Urinary bladder (tissue), 4 donors: ENCODE results near the gene PYGO2. TPM values are rescaled to one million over a fixed set of nuclear protein-coding genes. Genes with fewer than 3 reads are reported as not detected.
"Not testable (repeated sequence)": the region's sequence is repeated elsewhere in the genome, so short reads cannot be mapped to it uniquely, and the experiment has no call there.

Experiments used
- DNase-seq: peaks from one replicate; pipeline ENCODE4 v3.0.0-alpha.2; 2015; ENCODE audit errors: extremely low spot score
- H3K27ac ChIP-seq: one replicate; pipeline ENCODE4 v1.5.1; 2013; ENCODE audit warnings: low read depth, mild to moderate bottlenecking, moderate library complexity
- H3K36me3 ChIP-seq: one replicate; pipeline ENCODE4 v1.6.1; 2013; ENCODE audit warnings: mild to moderate bottlenecking, moderate library complexity; ENCODE audit not compliant: insufficient read depth
- H3K4me1 ChIP-seq: one replicate; pipeline ENCODE4 v1.6.1; 2013; ENCODE audit warnings: mild to moderate bottlenecking, moderate library complexity; ENCODE audit not compliant: insufficient read depth
- H3K4me3 ChIP-seq: one replicate; pipeline ENCODE4 v1.5.1; 2013; ENCODE audit warnings: low read depth, low read length
- WGBS: extraction: QIAGEN DNeasy Blood & Tissue Kit; methylation state at CpG from one replicate; pipeline ENCODE4 v1.1.7; 2013; 5-methylcytosine and 5-hydroxymethylcytosine counted together
- polyA plus RNA-seq: library from polyadenylated mRNA; stranded (reverse); fragments of 200-250 nt; gene quantifications from one replicate; pipeline ENCODE4 v1.2.3, GENCODE V29; 2013
- total RNA-seq: library from RNA; depleted of rRNA; stranded (reverse); fragments of >200 nt; gene quantifications from one replicate; pipeline ENCODE4 v1.2.3, GENCODE V29; 2014
- donor health status: healthy with polysubstance abuse.
- donor health status: healthy.

Gene PYGO2
- total and polyA plus RNA-seq, 2 donors = 10.8 to 29.2 TPM

DNA sequence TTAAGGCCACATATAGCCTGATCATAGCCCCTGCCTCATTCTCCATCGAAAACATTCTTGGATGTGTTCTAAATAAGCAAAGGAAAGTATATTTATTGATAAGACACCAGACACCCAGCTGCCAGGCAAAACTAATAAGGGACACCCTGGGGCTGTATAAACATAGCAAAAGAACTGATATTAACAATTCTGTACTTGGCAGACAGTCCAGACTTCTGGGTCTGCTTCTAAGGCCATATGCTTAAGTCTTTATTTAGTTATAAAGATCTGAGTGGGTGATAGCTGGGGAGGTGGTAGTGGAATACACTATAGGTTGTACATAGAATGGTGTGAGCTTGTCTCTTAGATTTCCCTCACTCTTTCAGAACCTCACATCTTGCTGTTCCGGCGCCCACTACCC lies 16.8 kb upstream of the PYGO2 start:
- Histone ChIP-seq H3K4me3 (no peak overlapping the region), H3K4me1 (no peaks in the 10 kb centered on the region), H3K27ac (no peak overlapping the region), H3K36me3 (no peaks in the 10 kb centered on the region)
- 85% methylated on average over 3 of the region's 3 CpGs for WGBS
- DNase-seq = no peak

DNA sequence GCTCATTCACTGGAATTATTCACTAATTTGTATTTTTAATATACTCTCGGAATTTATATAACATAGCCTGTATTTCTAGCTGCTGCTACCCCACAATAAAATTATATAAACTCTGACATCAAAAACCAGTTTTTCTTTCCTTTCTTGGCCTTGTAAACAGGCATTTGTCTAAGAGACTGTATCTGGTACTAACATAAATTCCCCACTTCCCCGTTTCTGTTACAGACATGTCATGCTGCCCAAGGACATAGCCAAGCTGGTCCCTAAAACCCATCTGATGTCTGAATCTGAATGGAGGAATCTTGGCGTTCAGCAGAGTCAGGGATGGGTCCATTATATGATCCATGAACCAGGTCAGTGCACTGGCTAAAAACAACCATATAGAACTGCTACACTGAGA lies 16.2 kb upstream of the PYGO2 start:
- H3K4me3 ChIP-seq, H3K27ac ChIP-seq: not testable (repeated sequence)
- 60% methylated on average over 3 of the region's 3 CpGs for WGBS

DNA sequence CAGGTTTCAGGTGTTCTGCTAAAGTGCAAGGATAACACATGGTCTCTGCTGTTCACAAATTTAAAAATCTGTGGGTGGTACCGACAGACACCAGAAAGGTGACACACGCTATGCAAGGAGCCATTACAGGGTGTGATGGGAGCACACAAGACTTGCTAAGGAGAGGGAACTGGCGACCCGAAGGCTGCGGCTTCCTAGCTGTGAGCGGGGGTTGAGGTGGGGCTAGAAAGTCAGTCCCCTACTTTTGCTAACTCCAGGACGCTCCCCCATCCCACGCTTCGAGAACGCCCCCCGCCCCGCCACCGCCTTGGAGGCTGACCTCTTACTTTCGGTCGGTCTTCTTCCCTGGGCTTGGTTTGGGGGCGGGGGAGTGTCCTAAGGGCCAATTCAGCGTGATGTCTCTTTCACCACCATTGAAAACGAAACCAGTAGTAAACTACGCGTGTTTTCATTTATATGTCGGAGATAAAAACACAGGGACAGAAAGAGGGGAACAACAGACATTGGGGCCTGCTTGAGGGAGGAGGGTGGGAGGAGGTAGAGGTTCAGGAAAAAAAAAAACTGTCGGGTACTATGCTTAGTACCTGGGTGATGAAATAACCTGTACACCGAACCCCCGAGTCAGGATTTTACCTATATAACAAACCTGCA lies 14.0 kb upstream of the PYGO2 start:
- WGBS = under 1% methylated on average over 24 of the region's 24 CpGs
- no peak for DNase-seq
- Histone ChIP-seq H3K4me3 (peak overlapping the region; percentile 54), H3K4me1 (no peaks in the 10 kb centered on the region), H3K27ac (peak overlapping the region; percentile 94), H3K36me3 (no peaks in the 10 kb centered on the region)

More for the DNA sequence above, 16.2 kb upstream of the PYGO2 start:
- not testable (repeated sequence) for H3K36me3 ChIP-seq, H3K4me1 ChIP-seq, DNase-seq

DNA sequence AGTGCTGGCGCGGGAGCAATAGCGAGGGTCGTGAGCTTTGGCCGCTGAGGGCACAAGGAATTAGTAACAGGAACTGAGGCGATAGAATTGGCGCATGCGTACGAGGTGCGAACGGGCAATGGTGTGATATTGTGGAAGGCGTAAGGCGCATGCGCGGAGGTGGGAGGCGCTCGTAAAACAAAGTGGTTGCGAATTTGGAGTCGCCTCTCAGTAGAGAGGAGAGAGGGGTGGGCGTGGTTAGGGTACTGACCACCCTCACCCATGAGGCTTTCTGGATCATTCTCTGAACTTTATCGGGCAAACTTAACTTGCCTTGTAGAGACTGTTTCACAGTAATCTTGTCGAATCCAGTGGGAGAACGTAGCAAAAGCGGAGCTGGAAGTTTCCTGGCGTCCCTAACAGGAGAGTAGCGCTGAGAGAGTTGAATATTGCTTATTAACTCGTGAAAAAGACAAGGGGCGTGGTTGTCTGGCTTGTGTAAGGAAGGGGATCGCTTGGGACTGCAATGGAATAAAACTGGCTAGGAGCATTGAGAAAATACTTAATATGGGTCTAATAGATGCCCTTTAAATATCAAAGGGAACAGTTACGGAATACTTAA lies 13.3 kb upstream of the PYGO2 start:
- H3K4me3 ChIP-seq = peak overlapping the region; percentile 54
- no peaks in the 10 kb centered on the region for H3K4me1 ChIP-seq
- H3K27ac ChIP-seq = peak overlapping the region; percentile 94
- WGBS = under 1% methylated on average over 30 of the region's 30 CpGs
- peak; percentile 98 for DNase-seq
- no peaks in the 10 kb centered on the region for H3K36me3 ChIP-seq

DNA sequence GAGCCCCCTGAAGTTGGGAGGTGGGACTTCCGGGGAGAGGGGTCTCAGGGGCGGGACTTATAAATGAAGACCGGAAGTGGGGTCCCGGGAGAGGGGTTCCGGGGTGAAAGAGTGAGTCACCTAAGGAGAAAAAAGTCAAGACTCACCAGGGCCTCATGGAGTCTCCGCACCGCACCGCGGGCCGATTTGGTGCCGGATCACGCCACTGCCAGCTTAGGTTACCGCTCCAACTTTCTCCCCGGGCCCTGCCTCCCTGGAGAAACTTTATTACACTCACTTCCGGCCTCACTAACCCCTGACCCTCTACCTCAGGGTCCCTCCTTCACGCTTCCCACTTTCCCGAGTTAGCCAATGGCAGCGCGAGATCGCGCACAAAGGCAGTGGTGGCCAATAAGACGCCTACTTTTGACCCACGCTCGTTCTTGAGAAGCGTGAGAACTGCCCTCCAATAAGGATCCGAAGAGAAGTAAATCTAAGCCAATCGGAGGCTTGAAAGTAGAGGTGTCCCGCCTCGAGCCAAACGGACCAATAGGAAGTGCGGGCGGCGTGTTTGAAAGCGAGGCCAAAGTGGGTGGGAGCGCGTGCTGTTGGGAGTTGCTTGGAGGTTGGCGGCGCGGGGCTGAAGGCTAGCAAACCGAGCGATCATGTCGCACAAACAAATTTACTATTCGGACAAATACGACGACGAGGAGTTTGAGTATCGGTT lies 12.7 kb upstream of the PYGO2 start, which contains the start of gene CKS1B:
Gene CKS1B, plus strand, starts transcription at position 580 of the 706 bp plus-strand sequence. Its CDS starts 65 bp downstream, at position 645.
- Histone ChIP-seq H3K27ac (peak within 1 kb of the TSS; percentile 94), H3K4me3 (peak within 1 kb of the TSS; percentile 54), H3K36me3 (no peaks in the 10 kb centered on the region), H3K4me1 (no peaks in the 10 kb centered on the region)
- DNase-seq = peak; percentile 100
- WGBS = under 1% methylated on average over 47 of the region's 47 CpGs

DNA sequence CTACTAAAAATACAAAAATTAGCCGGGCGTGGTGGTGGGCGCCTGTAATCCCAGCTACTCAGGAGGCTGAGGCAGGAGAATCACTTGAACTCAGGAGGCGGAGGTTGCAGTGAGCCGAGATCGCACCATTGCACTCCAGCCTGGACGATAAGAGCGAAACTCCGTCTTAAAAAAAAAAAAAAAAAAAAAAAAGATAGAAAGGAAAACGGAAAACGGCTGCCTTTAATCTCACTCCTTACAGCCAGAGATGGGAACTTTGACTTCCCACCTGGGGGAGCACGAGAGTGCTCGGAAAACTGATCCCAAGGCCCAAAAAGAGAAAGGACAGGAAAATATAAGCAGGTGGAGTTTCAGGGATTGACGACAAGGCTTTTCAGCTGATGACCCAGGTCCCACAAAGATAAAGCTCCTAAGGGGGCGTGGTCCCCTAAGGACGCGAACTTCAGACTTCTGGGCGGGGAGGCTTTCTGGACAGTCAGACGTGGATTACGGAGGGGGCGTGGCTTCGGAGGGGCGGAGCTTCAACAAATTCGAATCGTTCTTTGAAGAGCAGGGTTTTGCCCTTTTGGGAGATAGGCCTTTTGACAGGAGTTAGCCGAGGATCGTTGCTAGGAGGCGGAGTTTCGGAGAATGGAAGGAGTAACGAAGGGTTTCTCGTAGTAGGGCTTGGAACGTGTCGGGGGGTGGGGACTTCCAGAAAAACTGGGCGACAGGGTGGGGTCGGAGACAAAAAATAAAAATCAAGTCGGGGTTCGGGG lies 11.9 kb upstream of the PYGO2 start:
- WGBS = 4% methylated on average over 37 of the region's 37 CpGs
- DNase-seq = peak; percentile 95
- no peaks in the 10 kb centered on the region for H3K36me3 ChIP-seq
- no peaks in the 10 kb centered on the region for H3K4me1 ChIP-seq
- H3K4me3 ChIP-seq = peak overlapping the region; percentile 53
- H3K27ac ChIP-seq = peak overlapping the region; percentile 94

DNA sequence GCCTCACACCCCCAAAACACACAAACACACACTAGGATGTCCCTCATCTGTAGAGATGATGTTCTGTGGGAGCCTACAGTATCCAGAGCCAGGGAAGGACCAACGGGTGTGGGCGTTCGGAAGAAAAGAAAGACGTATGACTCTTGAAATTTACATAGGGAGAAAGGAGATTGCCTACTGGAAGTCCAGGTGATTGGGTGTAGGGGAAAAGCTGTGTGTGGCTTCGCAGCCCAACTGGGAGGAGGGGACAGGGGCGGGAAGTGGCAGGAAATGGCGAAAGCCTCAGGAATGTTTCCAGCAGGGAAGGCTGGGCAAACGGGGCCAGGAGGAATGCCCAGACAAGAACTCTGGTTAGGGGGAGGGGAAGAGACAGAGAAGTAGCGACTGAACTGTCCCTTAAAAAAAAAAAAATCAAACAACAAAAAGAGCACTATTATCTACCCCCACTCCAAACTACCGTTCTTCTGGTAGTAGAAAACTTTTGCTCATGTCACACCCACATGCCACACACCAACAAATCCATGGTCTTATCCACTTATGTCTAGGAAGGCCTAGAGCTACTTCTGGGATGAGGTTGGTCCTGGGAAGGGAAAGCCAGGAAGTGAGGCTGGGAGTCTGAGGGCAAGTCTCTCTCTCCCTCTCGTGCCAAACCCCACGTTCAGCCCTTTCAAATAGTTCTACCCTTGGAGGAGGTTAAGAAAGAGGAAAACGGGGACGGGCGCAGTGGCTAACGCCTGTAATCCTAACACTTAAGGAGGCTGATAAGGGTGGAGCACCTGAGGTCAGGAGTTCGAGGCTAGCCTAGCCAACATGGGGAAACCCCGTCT lies 11.1 kb upstream of the PYGO2 start:
- H3K4me1 ChIP-seq = no peaks in the 10 kb centered on the region
- no peak overlapping the region for H3K4me3 ChIP-seq
- WGBS = 17% methylated on average over 18 of the region's 18 CpGs
- peak overlapping the region; percentile 72 for H3K27ac ChIP-seq
- H3K36me3 ChIP-seq = no peaks in the 10 kb centered on the region
- DNase-seq = no peak

DNA sequence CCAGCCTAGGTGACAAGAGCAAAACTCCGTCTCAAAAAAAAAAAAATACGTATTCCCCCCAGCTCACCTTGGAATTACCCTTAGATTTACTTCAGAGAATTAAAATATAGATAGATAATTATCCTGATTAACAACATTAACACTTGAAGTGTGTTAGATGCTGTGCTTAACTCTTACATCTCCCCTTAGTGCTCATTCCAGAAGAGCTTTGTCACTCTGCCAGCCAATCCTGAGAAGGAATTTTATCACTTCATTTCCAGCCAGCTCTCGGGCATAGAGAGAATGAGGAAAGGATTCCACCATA lies 10.6 kb upstream of the PYGO2 start:
- WGBS = 42% methylated on average over 3 of the region's 3 CpGs
- peak overlapping the region; percentile 72 for H3K27ac ChIP-seq
- no peaks in the 10 kb centered on the region for H3K36me3 ChIP-seq
- DNase-seq = no peak
- H3K4me1 ChIP-seq = no peaks in the 10 kb centered on the region
- H3K4me3 ChIP-seq = no peak overlapping the region

DNA sequence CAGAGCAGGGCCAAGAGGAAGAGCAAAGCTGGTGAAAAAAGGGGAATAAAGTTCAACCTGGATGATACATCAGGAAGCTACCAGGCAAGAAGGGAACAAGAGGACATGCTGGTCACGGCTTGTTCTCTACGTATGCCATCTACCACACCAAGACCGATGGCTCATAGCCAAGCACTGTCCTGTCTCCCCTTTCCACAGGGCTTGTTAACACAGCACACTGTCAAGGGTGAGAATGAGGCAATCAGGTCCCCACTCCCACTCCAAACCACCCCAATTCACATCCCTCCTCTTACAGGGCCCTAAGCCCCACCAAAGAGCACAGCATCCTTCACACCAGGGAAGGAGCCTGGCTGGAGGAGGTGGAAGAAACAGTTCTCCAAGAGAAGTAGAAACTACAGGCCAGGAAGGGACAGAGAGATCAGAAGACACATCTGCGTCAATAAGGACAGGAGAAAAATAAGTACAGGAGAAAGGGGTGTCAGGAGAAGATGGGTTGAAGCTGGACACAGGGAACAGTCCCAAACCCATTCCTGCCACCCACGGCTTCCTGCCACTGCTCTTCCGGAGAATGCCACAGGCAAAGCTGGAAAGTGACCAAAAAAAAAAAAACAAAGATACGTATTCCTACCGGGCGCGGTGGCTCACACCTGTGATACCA lies 9.9 kb upstream of the PYGO2 start:
- H3K4me1 ChIP-seq = no peaks in the 10 kb centered on the region
- H3K4me3 ChIP-seq = no peak overlapping the region

DNA sequence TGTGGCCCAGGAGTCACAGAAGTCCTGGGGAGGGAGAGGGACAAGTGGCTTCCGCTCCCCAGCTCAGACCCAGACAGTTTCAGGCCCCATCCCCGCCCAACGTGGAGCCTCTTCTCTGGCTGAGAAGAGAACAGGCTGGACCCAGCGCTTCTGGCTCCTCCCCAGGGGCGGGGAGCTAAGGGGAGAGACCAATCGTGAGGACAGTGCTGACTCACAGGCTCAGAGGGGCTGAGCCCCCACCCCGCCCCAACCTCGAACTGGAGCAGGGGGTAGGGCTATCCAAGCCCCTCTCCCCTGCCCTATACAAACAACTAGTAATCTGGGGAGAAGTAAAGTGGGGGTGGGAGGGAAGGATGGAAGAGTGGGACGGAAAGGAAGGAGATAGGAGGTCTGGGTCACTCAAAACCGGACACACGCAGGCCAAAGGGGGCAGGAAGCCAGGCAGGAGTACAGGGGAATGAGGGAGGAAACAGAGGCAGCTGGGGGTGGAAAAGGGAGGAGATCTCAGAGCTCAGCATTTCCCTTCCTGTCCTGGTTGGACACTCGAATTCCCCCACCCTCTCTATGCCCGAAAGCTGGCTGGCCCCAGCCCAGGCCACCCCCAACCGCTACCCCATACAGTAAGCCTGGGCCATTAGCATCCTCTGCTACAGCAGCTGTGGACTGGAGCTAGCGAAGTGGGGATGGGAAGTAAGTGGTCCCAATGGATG lies 9.2 kb upstream of the PYGO2 start, which contains the start of gene SHC1:
Gene SHC1, minus strand, starts transcription at position 117 of the 710 bp plus-strand sequence. CDS start 221 bp downstream, outside the sequence.
- Histone ChIP-seq H3K27ac (peak within 1 kb of the TSS; percentile 90), H3K4me3 (peak within 1 kb of the TSS; percentile 29), H3K36me3 (no peaks in the 10 kb centered on the region), H3K4me1 (no peaks in the 10 kb centered on the region)
- 7% methylated on average over 15 of the region's 15 CpGs for WGBS
- DNase-seq = peak; percentile 90

More for the DNA sequence above, 9.9 kb upstream of the PYGO2 start:
- Histone ChIP-seq H3K27ac (peak overlapping the region; percentile 90), H3K36me3 (no peaks in the 10 kb centered on the region)
- 53% methylated on average over 10 of the region's 10 CpGs for whole genome bisulfite sequencing
- no peak for DNase-seq

DNA sequence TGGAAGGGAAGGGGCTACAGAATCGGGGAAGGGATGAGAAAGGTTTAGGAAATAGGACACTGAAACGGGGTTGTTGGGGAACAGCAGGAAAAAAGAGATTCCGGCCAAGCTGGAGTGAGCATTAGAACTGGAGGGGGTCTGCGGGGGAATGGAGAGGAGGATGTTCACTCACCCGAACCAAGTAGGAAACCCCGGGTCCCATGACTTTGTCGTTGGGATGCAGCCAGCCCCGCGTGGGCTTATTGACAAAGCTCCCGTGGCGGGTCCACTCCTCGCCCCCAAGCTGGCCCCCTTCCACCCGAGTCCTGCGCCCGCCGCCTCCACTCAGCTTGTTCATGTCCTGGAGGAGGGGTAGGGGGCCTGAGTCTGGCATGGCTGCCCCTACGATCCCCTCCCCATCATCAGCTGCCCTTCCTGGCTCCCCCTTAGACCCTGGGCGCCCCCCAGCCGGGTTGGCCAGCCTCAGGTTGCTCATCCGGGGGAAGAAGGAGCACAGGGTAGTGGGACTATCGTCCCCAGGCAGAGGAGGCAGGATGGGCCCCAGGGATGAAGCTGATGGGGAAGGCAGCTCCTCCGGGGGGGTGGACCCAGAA lies 8.4 kb upstream of the PYGO2 start:
- Histone ChIP-seq H3K36me3 (peaks cover 4% of the 10 kb centered on the region), H3K27ac (peak overlapping the region; percentile 66), H3K4me1 (no peaks in the 10 kb centered on the region), H3K4me3 (peak overlapping the region; percentile 29)
- no peak for DNase-seq
- WGBS = 19% methylated on average over 22 of the region's 22 CpGs

DNA sequence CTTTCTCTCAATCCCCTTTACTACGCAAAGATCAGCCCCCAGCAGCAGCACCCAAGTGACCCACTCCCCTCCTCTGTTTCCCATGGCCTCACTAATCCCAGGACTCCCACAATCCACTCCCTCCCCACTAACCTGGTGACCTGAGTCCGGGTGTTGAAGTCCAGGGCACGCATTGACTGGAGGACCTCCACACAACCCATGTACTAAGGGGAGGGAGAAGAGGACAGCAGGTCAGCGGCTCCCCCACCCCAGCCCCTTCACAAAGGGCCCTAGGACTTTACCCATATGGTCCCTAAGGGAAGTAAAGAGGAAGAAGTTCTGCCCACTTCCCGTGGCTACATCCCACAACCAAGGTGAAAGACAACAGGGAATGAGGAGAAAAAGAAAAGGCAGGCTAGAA lies 7.7 kb upstream of the PYGO2 start:
- WGBS = 36% methylated on average over 5 of the region's 5 CpGs
- Histone ChIP-seq H3K4me3 (no peak overlapping the region), H3K4me1 (no peaks in the 10 kb centered on the region), H3K36me3 (peaks cover 4% of the 10 kb centered on the region), H3K27ac (no peak overlapping the region)
- no peak for DNase-seq
